ENCODE data around the gene REV3L.

REV3L gene

DNA sequence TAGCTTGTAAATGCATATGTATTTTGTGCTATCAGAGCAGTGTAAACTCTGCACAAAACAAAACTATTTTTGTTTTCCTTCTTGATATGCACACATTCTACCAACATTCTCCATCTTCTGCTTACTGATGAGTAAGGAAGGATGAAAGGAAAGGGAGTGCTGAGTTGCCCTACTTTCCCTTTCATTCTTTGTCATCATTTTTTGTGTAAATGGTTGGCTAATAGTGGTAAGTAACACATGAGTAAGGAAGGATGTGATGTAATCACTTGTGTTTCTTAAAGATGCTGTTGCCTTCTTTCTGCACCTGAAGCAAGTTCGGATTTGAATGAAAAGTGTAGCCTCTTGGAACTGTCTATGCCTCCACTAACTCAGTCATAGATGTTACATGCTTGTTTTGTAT, 4.6 kb upstream of the REV3L start:
- peaks cover 21% of the 10 kb centered on the region for H3K4me1 Mint-ChIP-seq
- no peaks in the 10 kb centered on the region for H3K9me3 Mint-ChIP-seq
- no peak overlapping the region for H3K4me3 Mint-ChIP-seq
- no peak overlapping the region for H3K27ac Mint-ChIP-seq
- TF ChIP-seq, protein P1, sequence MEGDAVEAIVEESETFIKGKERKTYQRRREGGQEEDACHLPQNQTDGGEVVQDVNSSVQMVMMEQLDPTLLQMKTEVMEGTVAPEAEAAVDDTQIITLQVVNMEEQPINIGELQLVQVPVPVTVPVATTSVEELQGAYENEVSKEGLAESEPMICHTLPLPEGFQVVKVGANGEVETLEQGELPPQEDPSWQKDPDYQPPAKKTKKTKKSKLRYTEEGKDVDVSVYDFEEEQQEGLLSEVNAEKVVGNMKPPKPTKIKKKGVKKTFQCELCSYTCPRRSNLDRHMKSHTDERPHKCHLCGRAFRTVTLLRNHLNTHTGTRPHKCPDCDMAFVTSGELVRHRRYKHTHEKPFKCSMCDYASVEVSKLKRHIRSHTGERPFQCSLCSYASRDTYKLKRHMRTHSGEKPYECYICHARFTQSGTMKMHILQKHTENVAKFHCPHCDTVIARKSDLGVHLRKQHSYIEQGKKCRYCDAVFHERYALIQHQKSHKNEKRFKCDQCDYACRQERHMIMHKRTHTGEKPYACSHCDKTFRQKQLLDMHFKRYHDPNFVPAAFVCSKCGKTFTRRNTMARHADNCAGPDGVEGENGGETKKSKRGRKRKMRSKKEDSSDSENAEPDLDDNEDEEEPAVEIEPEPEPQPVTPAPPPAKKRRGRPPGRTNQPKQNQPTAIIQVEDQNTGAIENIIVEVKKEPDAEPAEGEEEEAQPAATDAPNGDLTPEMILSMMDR (IDR thresholded peaks at IDR 0.05; ENCODE audit: unreplicated experiment in 3 of 3) = no peak
- H3K36me3 Mint-ChIP-seq (ENCODE audit: low read depth) = peaks cover 30% of the 10 kb centered on the region
- no peaks in the 10 kb centered on the region for H3K27me3 Mint-ChIP-seq (ENCODE audit: low read depth)

DNA sequence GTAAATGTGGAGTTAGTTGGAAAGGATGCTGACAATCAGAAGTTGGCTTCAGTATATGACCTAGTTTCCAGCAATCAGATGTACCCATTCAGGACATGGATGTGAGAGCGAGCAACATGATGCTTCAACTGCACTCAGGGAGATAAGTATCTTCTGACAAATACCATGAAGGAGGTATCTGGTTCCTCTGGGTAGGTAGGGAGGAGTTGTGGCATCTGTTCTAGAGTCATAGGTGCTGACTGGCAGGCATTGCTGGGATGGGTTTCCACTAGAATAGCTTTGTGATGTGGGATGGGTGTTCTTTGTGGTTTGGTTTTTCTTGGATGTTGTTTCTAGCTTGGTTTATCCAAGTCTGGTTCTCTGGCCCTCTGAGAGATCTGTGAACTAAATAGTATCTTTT, 3.9 kb upstream of the REV3L start:
- no peaks in the 10 kb centered on the region for H3K9me3 Mint-ChIP-seq
- peaks cover 30% of the 10 kb centered on the region for H3K36me3 Mint-ChIP-seq (ENCODE audit: low read depth)
- peak overlapping the region in 1 of 3 experiments; percentile 33 for H3K4me3 Mint-ChIP-seq
- H3K27ac Mint-ChIP-seq = peak overlapping the region in 1 of 3 experiments; percentile 63
- TF ChIP-seq, protein P1 (IDR thresholded peaks at IDR 0.05; ENCODE audit: unreplicated experiment in 3 of 3) = no peak
- peaks cover 22% of the 10 kb centered on the region for H3K4me1 Mint-ChIP-seq
- no peaks in the 10 kb centered on the region for H3K27me3 Mint-ChIP-seq (ENCODE audit: low read depth)

DNA sequence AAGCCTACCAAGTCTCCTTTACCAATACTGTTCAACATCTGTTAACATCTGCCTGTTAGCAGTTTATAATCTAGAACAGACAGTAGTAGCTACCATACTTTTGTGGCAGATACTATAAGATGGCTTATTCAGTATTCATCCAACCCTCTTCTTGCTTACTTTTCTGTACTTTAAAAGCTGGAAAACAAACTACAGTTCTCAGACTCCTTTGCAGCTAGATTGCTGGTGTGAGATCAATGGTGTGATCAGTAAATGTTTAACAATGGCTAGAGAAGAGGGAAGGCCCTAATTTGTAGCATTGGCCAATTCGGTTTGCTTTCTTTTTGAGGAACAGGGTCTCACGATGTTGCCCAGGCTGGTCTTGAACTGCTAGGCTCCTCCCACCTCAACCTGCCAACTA, 3.5 kb upstream of the REV3L start:
- Mint-ChIP-seq H3K36me3 (ENCODE audit: low read depth) (peaks cover 30% of the 10 kb centered on the region), H3K27me3 (ENCODE audit: low read depth) (no peaks in the 10 kb centered on the region), H3K9me3 (no peaks in the 10 kb centered on the region), H3K27ac (peak overlapping the region in 2 of 3 experiments; percentile 58 to 63), H3K4me1 (peaks cover 26% of the 10 kb centered on the region), H3K4me3 (peak overlapping the region in 2 of 3 experiments; percentile 26 to 43)
- TF ChIP-seq, protein P1 (IDR thresholded peaks at IDR 0.05; ENCODE audit: unreplicated experiment in 3 of 3) = no peak

DNA sequence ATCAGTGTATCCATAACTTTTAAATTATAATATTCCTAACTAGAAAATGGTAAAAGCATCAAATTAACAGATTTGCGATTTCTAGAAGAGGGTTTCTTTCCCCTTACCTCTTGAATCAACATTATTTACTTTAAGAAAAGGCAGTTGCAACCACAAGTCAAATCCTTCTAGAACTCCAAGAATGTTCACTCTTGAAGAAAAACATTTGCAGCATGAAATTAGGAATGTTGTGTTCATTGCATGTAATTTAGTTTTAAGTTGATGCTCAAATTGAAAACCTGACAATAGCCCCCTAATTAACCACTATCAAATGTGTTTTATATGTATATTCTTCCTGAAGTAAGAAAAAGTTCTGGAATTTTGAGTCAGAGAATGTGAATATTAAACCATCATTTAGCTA, 2.3 kb upstream of the REV3L start:
- peak overlapping the region; percentile 72 to 82 (median 77) for H3K4me3 Mint-ChIP-seq
- peaks cover 30% of the 10 kb centered on the region for H3K36me3 Mint-ChIP-seq (ENCODE audit: low read depth)
- peaks cover 28% of the 10 kb centered on the region for H3K4me1 Mint-ChIP-seq
- H3K9me3 Mint-ChIP-seq = no peaks in the 10 kb centered on the region
- H3K27ac Mint-ChIP-seq = peak overlapping the region; percentile 86 to 100 (median 99)
- TF ChIP-seq, protein P1 (IDR thresholded peaks at IDR 0.05; ENCODE audit: unreplicated experiment in 3 of 3) = no peak
- H3K27me3 Mint-ChIP-seq (ENCODE audit: low read depth) = no peaks in the 10 kb centered on the region

DNA sequence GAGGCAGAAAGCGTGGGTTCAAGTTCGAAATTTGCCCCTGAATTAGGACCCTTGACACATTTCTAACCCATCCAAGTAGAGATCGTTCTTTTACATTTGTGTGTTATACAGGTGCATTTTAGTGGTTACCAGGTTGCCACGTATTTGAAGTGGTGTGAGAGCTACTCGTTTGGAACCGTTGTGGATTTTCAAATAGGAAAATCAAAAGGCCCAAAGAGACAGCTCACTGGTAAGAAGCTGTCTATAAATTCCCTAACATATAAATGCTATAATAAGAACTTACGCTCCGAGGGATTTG, 1.6 kb upstream of the REV3L start:
- H3K27ac Mint-ChIP-seq = peak overlapping the region; percentile 99 to 100 (median 99)
- H3K4me1 Mint-ChIP-seq = peaks cover 30% of the 10 kb centered on the region
- peak overlapping the region; percentile 88 to 92 (median 92) for H3K4me3 Mint-ChIP-seq
- no peaks in the 10 kb centered on the region for H3K9me3 Mint-ChIP-seq
- TF ChIP-seq, protein P1 (IDR thresholded peaks at IDR 0.05; ENCODE audit: unreplicated experiment in 3 of 3) = no peak
- H3K27me3 Mint-ChIP-seq (ENCODE audit: low read depth) = no peaks in the 10 kb centered on the region
- H3K36me3 Mint-ChIP-seq (ENCODE audit: low read depth) = peaks cover 23% of the 10 kb centered on the region

DNA sequence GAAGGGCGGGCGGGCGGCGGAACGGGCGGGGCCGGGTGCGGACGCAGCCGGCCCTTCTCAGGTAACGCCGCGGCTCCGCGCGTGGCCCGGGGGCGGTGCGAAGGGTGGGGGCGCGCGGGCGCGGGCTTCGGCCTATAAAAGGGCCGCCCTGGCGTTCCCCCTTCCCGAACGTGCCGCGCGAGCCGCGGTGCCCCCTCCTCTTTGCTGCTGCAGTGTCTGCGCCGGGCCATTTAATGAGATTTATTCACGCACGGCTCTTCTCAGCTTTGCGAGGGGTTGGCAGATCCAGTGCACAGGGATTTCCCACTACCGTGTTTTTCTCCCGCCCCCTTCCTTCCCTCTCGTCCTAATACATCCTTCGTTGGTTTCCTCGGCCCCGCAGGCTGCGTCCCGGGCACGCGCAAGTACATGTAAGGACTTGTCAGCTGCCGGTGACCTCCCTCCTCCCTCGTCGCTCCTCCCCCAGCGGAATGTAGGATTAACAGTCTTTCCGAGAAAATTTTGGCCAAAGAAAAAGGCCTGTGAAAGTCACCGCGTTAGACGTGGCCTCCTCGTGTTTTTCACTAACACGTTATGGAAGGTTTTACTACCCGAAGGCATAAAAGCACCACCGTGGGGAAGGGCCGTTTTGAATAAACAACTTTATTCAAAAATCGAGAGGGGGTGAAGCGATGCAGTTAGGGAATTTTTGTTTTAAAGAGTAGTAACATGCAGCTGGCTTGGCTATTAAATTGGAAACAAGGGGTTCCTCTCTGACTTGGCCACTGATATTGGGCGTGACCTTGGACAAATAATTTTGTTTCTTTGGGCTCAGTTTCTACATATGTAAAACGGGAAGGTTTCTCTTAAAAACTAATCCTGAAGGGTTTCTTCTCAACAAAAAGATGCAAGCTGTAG, 966 bp upstream of the REV3L start:
- Mint-ChIP-seq H3K36me3 (ENCODE audit: low read depth) (peaks cover 22% of the 10 kb centered on the region), H3K4me1 (peaks cover 33% of the 10 kb centered on the region), H3K27ac (peak overlapping the region; percentile 99 to 100 (median 99)), H3K27me3 (ENCODE audit: low read depth) (no peaks in the 10 kb centered on the region), H3K4me3 (peak overlapping the region; percentile 93 to 99 (median 96)), H3K9me3 (no peaks in the 10 kb centered on the region)
- TF ChIP-seq, protein P1 (IDR thresholded peaks at IDR 0.05; ENCODE audit: unreplicated experiment in 3 of 3) = no peak
